Ammon's horn (tissue), 1 donor: Measurements from ENCODE around the gene DENND1B.
"Not testable (repeated sequence)": the region's sequence is repeated elsewhere in the genome, so short reads cannot be mapped to it uniquely, and the experiment has no call there.

Experiments used
- DNase-seq: peaks from one replicate; pipeline ENCODE4 v3.0.0-alpha.2; 2016; ENCODE audit warnings: low spot score

DENND1B gene

DNA sequence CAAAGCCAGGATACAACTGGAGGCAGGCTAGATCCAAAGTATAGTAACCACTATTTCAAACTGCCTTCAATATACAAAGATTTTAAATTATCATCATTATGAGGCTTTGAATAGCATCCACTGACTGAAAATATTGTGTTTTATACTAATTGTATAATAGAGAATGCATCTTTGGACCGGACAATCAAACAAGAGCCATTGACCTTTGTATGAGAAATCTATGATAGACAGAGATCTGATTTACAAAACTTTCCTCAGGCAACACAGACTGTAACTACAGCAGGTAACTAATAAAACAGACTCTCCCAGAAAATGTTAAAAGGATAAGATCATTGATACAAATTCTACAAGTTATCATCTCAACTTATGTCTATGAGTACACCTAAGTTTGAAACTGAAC is 152.9 kb downstream of the DENND1B start:
- DNase-seq: no peak

DNA sequence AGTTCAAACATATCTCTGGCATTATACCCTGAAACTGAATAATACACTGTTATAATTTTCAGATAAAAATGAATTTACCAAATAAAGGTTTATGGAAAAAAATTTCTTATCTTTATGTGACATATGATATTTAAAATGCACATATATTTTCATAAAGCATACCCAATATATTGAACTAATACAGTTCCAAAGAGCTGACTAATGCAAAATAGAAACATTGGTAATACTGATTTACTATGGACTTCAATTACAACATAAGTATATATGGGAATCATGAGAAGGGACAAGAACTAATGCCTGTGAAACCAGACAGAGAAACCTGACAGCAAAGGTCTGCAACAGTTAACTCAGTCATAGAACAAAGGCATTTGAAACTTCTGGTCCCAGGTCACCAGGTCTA is 153.5 kb downstream of the DENND1B start:
- no peak for DNase-seq

DNA sequence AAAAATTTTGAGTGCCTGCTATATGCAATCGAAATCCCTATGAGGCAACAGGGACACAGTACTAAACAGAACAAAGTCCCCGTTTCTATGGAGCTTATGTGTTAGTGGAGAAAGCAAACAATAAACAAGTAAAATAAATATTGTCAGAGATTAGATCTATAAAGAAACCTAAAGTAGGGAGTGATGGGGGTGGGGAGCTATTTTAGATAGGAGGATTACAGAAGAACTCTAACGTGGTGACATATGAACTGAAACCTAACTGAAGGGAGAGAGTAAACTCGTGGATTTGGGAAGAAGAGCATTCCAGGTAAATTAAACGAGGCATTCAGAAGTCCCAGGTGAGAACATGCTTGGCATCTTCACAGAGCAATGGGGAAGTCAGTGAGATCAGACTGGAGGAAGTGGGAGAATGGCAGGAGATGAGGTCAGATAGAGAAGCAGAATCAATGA is 154.5 kb downstream of the DENND1B start:
- DNase-seq: no peak

DNA sequence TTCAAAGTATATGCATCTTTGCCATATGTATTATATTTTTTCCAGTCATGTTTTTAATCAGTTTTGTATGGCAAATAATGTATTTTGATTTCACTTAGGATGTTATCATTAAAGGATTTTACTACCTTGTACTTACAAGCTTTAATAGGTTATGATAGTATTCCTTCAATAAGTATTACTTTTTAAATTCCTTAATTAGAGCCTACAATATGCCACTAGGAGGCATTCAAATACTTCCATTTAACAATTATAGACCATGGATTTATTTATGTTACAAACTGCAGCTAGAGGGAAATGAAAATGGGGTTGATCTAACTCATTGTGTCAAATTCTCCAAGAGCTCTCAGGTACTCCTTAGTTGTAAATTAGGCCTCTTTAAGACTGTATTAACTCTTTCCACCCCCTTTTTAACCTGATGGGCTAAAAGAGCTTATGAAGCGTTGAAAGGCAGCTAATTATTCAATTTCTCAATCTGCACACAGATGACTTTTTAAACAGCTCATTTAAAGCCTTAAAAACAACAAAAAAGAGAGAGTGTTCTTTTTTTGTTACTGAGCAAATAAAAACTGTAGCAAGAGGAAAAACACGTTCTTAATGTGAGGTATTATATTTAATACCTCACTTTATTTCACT is 156.2 kb downstream of the DENND1B start:
- no peak for DNase-seq

DNA sequence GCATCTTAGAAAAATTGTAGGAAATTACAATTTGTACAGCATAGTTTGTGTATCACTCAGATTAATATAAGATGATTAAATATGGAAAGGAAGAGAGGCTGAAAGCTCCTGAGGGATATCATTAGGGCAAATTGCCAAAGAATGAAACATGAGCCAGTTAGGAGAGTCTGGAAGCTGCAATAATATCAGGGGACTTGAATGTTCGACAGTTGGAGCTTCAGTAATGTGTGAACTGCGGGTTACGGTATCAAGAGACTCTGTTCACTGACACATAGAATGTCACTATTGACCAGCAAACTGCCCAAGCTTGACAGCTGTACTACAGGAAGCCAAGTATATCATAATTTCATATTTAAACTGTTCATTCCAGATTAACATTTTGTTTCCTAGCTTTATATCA is 157.2 kb downstream of the DENND1B start:
- DNase-seq: no peak

DNA sequence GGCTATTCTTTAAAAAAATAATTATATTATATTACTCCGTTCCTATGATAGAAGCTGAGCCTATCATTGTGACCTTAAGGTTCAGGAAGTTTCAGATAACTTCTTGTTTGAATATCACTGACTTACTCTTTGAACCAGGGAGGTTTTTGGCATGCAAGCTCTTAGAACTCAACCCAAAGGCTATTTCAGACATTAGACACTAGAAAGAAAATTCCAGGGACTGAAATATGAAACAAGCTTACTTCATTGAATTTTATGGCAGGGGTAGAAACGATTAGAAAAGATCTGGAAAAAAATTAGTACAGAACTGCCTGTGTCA is 159.6 kb downstream of the DENND1B start:
- no peak for DNase-seq

DNA sequence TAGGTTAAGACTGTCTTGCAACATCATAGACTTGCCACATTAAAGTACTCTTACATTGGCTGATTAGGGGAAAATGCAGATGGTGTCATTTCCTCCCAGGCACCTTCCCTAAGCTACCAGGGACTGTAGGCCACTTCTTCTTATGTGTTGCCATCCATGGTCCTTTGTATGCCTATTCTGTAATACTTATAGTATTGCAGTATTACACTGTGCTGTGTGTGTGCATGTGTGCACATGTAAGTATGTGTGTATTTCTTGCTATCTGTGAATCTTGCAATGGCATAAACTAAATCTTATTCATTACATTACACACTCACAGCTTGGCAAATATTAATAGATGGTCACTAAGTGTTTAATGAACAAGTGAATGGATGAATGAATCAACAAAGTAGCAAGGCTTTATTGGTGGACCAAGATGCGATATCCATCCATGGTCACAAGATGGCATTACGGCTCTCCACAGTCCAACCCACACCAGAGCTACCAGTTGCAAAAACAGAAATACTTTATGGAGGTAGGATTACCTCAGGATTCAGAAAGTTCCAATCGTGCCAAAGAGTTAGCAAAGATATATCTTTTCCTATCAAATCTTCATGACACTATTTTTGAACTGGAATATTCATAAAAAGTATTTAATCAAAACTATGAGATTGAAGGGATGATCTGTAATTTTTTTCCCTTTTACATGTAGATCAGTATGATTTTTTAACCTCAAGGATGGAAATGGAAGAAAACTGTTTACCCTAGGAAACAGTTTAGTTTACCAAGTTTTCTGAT is 160.2 kb downstream of the DENND1B start:
- DNase-seq: peak; percentile 56

DNA sequence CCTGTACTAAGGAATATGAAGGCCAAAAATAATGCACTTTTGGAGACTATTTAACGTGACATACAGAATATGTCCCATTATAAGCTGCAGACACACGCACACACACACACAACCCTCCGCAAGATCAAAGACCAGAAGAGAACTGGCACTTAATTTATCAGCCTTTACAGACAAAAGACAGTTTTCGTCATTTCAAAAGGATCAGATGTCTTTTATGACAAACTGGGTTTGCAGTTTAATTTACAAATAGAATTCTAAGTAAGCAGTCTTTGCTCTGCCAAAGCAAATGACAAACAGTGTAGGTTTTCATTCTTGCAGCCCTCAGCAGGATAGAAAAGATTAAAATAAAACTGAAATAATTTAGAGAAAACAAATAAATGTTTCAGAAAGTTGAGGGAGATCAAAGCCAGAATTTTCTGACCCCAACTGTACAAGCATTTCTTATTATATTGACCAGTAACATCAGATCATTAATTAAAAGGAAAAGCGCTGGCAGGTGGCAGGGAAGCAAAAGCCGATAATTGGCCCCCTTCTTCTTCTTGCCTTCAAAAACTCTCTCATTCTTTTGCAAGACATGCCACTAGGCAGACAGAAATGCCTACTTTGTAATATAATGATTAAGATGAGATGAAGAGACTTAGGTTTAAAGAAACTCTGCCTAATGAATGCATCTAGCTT is 169.0 kb downstream of the DENND1B start:
- DNase-seq: no peak

DNA sequence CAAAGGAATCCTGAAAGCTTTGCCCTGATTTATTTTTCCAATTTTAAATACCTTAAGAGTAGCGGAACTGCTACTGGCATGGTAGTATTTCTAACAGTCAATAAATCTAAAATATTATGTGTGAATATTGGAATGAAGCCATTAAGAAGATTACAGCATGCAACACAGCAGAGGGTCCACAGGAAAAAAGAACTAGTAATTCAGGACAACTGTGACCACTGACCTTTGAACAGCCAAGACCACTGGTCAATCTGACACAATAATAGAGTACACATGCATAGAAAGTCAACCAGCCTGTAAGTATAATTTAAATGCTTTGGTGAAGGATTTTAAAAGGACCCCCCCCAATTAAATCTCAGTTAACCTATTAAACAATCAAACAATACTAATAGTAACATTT is 171.0 kb downstream of the DENND1B start:
- DNase-seq: no peak

DNA sequence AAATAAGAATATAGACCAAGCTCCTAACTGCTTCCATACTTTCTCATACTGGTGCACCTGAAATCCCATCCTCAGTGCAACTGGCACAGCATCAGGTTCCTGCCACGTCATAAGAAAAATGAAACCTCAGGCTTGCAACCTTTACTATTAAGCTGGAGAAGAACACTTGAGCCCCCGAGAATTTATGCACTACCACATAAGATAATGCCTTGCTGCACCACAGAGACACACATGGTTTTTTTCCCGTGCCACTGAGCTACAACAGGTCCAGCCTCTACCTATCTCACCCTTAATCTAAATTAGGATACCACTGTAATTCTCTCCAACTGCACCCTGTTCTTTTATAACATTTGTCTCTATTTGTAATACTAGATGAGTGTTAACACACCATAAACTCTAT is 174.5 kb downstream of the DENND1B start:
- DNase-seq: no peak

DNA sequence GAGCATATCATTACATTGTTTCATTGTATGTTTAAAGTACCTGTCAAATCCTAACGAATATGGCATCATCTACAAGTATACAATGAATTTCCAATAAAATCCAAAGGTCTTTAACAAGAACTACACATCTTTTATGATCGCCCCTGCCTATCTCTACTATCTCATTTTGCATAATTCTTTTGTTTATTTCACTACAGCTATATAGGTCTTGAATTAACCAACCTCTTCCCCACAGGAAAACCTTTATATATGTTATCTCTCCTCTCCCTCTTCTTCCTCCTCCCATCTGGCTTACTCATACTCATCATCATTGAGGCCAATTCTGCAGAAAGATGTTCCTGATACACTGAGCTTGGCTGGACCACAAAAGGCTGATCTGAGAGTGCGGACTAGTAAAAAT is 175.5 kb downstream of the DENND1B start:
- DNase-seq: no peak

DNA sequence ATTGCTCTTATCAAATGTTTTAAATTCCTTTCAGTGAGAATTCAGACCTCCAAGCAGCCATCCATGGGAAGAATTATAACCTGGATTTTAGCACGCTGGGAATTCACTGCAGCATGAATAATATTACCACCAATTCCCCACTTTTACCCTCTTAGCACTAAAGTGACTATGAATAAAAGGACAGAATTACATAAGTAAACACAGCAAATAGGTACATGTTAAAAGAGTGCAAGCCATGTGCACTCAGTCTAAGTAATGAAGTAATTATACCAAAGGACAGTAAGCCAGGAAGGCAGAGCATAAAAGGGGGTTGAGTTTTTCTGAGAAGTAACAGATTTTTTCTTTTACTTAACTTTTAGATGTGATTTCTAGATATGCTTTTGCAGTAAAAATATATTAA is 176.3 kb downstream of the DENND1B start:
- DNase-seq: no peak

DNA sequence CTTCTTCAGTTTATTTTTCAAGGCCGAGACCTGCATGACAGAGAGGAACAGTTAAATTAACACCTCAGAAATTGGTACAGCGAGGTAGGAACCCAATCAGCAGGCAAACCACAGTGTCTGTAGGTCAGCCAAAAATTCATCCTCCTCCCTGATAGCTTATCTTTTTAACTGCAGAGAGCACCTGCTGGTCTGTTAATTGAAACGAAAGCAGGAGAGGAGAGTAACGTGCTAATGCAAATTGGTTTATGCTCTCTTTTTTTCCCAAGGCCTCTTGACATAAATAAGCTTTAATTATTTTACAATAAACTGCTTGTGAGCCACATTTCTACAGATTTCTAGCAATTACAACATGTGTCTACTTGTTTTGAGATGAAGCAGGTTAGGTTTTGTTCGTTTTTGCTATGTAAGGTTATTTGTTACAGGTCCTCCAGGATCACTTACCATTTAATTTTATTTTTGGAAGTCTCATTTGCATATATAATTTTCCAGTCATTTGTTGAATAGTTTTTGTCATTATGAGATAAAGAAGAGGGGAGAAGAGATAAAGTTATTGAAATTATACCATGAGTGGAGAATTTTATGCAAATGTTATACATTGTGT is 179.9 kb downstream of the DENND1B start:
- no peak for DNase-seq

DNA sequence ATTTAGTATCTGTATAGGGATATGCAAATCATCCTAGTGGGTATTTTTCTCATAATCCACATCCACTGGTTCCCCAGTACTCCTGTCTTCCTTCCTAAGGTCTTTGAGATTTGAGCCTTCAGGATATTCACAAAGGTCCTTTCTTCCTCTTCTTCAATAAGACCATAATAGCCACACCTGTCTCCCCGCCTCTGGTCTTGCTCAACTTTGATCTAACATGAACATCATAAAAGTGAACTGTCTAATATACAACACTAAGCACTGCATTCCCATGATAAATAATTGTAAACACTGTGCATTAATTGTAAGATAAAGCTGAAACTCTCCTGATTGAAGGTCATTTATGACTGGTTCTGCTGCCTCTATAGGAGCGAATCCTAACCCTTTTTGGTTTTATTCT is 184.6 kb downstream of the DENND1B start:
- no peak for DNase-seq

DNA sequence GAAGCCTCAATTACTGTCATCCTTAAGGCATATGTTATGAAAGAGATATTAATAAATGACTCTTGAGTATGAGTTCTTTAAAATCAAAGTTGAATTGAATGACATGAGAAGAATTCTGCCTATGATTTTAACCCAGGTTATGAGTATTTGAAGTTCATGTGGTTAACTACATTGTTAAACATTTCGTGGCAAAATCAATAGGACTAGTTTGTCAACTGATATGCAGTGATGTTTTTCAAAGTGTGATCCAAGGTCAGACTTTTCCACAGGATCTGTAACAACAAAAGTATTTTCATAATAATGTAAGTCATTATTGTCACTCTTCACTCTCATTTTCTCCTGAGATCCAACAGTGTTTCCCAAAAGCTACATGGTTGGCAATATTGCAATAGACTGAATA is 189.5 kb downstream of the DENND1B start:
- DNase-seq: no peak

DNA sequence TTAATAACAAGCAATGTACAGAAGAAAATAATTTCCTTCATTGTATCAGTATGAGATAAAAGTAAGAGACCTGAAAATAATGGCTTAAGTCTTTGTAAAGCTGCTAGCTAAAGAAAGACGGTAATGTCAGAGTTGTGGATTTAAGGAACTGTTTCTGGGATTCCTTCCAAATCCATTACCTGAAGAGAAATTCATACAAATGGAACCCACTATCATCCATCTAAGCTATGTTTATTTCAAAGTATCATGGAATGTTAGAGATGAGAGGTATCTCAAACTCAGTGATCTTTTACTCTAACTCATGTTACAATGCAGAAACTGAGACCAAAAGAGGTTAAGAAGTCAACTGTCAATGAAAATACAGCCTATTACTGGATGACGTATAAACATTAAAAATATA is 197.7 kb downstream of the DENND1B start:
- no peak for DNase-seq

DNA sequence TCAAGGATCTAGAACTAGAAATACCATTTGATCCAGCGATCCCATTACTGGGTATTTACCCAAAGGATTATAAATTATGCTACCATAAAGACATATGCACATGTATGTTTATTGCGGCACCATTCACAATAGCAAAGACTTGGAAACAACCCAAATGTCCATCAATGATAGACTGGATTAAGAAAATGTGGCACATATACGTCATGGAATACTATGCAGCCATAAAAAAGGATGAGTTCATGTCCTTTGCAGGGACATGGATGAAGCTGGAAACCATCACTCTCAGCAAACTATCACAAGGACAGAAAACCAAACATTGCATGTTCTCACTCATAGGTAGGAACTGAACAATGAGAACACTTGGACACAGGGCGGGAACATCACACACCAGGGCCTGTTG is 199.7 kb downstream of the DENND1B start:
- DNase-seq: not testable (repeated sequence)

DNA sequence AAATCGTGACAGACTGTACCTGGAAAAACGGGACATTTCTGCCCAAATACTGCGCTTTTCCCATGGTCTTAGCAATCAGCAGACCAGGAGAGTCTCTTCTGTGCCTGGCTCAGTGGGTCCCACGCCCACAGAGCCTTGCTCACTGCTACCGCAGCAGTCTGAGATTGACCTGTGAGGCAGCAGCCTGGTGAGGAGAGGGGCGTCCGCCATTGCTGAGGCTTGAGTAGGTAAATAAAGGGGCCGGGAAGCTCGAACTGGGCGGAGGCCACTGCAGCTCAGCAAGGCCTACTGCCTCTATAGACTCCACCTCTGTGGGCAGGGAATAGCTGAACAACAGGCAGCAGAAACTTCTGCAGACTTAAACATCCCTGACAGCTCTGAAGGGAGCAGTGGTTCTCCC is 203.1 kb downstream of the DENND1B start:
- no peak for DNase-seq

DNA sequence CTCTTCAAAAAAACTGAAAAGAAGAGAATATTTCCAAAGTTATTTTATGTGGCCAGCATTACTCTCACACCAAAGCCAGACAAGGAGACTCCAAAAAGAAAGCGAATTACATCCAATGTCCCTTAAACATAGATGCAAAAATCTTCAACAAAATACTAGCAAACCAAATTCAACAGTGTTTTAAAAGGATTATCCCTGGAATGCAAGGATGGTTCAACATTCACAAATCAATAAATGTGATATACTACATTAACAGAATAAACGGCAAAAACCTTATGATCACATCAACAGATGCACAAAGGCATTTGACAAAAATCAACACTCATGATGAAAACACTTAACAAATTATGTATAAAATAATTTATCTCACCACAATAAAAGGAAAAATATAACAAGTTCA is 207.8 kb downstream of the DENND1B start:
- no peak for DNase-seq

DNA sequence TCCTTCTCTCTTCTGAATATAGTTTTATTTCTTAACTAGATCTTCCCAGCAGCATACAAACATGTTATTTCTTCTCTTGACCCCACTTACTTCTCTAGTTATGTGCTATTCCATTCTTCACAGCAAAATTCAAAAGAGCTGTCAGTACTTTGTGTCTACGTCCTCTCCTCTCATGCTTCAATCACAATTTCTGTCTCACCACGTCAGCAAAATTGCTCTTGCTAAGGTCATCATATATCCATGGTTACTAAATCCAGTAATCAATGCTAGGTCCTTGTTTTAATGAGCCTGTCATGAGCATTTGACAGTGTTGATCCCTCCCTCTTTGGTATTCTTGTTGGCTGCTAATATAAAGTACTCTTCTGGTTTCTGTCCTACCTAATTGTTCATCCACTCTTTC is 214.2 kb downstream of the DENND1B start:
- no peak for DNase-seq

DNA sequence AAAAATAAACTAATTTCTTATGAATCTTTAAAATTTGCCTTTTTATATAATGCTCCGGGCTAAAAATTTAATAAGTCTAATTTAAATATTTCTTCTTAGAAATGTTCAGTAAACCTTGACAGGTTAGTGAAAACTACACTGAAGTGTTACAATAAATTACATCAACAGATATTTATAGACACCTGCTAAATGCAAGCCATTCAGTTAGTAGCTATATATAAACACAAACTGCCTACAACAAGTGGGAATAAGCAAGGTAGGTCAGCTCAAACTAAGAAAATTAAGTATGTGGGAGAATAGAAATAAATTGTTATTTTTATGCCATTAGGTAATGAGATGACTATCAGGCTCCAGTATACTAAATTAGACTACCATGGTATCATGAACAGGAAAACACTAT is 215.6 kb downstream of the DENND1B start:
- DNase-seq: no peak

DNA sequence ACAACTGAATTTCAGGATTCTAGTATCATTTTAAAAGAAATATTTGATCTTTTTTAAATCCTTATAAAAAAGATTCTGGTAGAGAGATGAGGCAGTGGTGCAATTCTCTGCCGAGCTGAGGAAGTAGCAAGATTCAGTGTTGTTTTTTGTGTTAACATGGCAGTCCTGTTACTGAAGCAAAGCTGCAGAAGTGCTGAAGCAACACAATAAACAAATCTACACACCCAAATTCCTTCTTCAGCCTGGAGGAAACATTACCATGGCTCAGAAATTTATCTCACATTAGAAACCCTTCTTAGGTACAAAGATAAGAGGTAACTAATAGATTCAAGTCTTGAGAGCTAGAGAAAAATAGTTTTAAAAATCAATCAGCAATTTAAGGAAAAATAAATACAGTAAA is 216.0 kb downstream of the DENND1B start:
- DNase-seq: no peak

DNA sequence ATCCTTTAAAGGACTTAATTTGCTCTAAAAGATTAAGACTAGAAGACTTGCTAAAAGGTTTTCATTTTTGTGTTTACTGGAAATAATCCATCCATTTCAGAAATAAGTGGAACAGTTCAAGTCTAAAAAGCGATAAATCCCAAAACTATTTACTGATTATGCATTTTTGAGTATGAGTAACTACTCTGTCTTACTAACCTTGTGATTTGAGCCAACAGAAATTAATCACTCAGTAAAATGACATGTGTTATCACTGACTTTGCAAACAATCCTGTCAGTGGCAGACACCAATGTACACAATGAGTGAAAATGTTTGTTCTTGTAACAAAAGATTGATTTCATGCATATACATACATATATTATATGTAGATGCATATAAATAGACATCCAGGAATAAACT is 218.0 kb downstream of the DENND1B start:
- no peak for DNase-seq
